SJSA1 (cell line): ENCODE results near the gene METTL23. TPM values are rescaled to one million over a fixed set of nuclear protein-coding genes. Genes with fewer than 3 reads are reported as not detected.
A peak's percentile ranks its signal among the peaks of the same experiment; 100 is the strongest.

Source experiments
- DNase-seq, 2 experiments: peaks; one replicate each; pipeline ENCODE4 v3.0.0-alpha.2; 2015 to 2020; ENCODE audit warnings: low spot score in 2 of 2, low read depth in 1 of 2
- H3K27ac ChIP-seq: fragments of 250-450 bp; sonication (Bioruptor Pico); 2 replicates; pipeline ENCODE4 v1.5.1; 2020; ENCODE audit warnings: mild to moderate bottlenecking, moderate library complexity
- H3K27me3 ChIP-seq: fragments of 250-450 bp; sonication (Bioruptor Pico); replicated peaks from 2 replicates; pipeline ENCODE4 v1.5.1; 2020; ENCODE audit warnings: mild to moderate bottlenecking, moderate library complexity
- H3K36me3 ChIP-seq: fragments of 250-450 bp; sonication (Bioruptor Pico); 2 replicates; pipeline ENCODE4 v1.5.1; 2020; ENCODE audit warnings: mild to moderate bottlenecking
- H3K4me1 ChIP-seq: fragments of 250-450 bp; sonication (Bioruptor Pico); replicated peaks from 2 replicates; pipeline ENCODE4 v1.6.1; 2021; ENCODE audit warnings: mild to moderate bottlenecking
- H3K4me3 ChIP-seq: fragments of 250-450 bp; sonication (Bioruptor Pico); 2 replicates; pipeline ENCODE4 v1.5.1; 2020; ENCODE audit warnings: mild to moderate bottlenecking
- H3K9me3 ChIP-seq: fragments of 250-450 bp; sonication (Bioruptor Pico); replicated peaks from 2 replicates; pipeline ENCODE4 v1.5.1; 2020; ENCODE audit warnings: mild to moderate bottlenecking
- total RNA-seq: library from RNA; depleted of rRNA; stranded (reverse); fragments of >200 nt; shearing (Covaris generic); gene quantifications from 2 replicates; pipeline ENCODE4 v1.2.3, GENCODE V29; 2014; rRNA removed

The METTL23 gene
- total RNA-seq, 1 experiment from 2014 or later = 59.4 TPM

DNA sequence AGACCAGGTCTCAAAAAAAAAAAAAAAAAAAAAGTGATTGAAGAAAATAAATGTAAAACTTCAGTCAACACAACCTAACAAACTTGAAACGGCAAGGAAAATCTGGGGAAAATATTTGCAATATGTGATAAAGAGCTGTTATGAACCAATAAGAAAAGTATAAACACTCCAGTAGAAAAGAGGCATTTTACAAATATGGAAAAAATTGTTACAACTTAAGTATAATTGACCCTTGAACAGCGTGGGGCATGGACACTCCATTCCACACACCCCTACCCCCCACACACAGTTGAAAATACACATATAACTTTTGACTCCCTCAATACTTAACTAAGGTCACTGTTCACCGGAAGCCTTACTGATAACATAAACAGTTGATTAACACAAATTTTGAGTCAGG lies 31.9 kb downstream of the METTL23 start:
- peaks cover 18% of the 10 kb centered on the region; the same call in 1 of the 2 replicates for H3K36me3 ChIP-seq
- DNase-seq = no peak
- H3K4me1 ChIP-seq = peaks cover 7% of the 10 kb centered on the region
- no peak overlapping the region for H3K27ac ChIP-seq
- H3K27me3 ChIP-seq = no peaks in the 10 kb centered on the region
- H3K4me3 ChIP-seq = no peak overlapping the region
- no peaks in the 10 kb centered on the region for H3K9me3 ChIP-seq

DNA sequence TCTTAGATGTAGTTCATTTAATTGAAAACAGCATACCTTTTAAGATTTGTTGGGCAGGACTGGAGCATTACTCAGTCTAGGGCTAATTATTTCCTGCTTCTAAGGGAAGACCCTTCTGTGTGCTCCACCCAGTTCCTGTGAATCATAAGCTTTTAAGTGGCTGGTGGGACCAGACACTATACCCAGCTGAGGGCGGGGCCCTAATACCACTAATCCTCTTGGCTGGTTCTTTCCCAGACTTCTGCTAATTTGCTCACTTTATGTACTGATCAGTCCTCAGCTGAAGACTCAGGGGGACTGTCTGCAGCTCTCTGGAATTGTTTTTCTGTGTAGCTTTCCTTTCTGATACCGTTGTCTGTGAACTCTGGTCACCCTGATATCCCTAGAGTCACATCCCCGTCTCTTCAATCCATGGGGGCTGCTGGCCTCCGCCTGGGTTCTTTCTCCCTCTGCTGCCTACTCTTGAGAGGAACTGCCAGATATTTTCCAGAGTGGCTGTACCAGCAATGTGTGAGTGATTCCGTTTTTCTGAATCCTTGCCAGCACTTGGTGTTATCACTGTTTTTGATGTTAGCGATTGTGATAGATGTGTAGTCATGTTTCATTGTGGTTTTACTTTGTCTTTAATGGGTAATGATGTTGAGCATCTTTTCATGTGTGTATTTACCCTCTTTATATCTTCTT lies 46.3 kb downstream of the METTL23 start:
- H3K9me3 ChIP-seq = no peaks in the 10 kb centered on the region
- peaks cover 10% of the 10 kb centered on the region; the same call in 1 of the 2 replicates for H3K36me3 ChIP-seq
- peaks cover 27% of the 10 kb centered on the region for H3K4me1 ChIP-seq
- peak overlapping the region; percentile 56 for H3K27ac ChIP-seq
- H3K4me3 ChIP-seq = peak overlapping the region; percentile 8; the same call in 1 of the 2 replicates
- H3K27me3 ChIP-seq = no peaks in the 10 kb centered on the region
- peak; percentile 86 to 91 for DNase-seq

DNA sequence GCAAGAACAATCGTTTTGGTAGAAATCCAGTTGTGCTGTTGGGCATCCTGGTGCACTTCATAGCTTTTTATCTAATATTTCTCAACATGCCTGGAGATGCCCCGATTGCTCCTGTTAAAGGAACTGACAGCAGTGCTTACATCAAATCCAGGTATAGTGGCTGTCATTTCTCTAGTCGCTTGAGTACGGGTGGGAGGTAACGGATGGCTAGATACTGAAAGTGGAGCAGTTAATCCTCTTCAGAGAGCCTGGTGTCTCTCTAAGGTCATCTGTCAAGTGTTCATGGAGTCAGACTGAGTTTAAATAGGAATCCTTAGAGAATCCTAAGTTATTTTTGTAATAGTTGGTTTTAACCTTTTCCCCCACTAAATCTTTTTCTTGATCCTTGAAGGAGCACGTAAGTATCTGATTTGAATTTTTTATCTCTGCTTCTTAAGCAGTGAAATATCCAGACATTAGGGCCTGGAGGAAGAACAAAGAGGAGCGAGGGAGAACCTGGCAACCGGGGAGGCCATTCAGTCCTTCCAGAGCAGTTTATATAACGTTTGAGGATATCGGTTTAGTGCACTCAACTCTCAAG lies 48.5 kb downstream of the METTL23 start:
- Histone ChIP-seq H3K4me3 (no peak overlapping the region), H3K36me3 (peaks cover 18% of the 10 kb centered on the region; the same call in 1 of the 2 replicates), H3K4me1 (peaks cover 28% of the 10 kb centered on the region), H3K9me3 (no peaks in the 10 kb centered on the region), H3K27me3 (no peaks in the 10 kb centered on the region), H3K27ac (no peak overlapping the region)
- DNase-seq = no peak

DNA sequence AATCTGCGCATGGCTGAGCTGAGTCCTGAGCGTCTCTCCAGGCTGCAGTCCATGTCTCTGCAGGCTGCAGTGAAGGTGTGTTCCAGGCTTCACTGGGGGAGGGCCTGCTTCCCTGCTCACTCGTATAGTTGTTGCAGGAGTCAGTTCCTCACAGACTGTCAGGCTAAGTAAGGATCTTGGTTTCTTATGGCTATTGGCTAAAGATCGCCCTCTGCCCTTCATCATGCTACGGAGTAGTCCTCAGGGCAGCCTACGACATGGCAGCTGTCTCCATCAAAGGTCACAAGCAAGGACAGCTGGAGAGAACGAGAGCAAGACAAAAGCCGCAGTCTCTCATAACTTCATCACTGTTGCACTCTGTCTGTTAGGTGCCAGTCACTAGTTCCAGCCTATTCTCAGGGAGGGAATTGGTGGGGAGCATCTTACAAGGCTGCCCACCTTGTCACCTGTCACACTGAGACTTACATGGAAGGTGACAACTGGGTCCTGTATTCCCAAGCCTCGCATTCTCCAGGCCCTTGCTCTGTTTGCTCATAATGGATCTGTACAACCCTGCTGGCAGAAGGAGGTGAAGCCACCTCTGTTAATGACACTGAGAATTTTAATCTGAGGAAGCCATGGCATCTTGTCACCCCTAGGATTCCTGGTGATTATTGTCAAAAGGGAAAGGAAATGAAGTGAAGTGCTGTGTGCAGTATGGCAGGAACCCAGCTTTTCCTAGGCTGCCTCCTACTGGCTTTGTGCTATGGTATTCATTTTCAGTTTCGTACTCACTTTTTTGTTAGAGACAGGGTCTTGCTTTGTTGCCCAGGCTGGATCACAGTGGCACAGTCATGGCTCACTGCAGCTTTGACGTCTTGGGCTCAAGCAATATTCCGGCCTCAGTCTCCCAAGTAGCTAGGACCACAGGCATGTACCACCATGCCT lies 54.7 kb downstream of the METTL23 start:
- no peak for DNase-seq
- Histone ChIP-seq H3K9me3 (no peaks in the 10 kb centered on the region), H3K4me3 (no peak overlapping the region), H3K27ac (no peak overlapping the region), H3K27me3 (no peaks in the 10 kb centered on the region), H3K4me1 (peaks cover 13% of the 10 kb centered on the region), H3K36me3 (peaks cover 28% of the 10 kb centered on the region)

DNA sequence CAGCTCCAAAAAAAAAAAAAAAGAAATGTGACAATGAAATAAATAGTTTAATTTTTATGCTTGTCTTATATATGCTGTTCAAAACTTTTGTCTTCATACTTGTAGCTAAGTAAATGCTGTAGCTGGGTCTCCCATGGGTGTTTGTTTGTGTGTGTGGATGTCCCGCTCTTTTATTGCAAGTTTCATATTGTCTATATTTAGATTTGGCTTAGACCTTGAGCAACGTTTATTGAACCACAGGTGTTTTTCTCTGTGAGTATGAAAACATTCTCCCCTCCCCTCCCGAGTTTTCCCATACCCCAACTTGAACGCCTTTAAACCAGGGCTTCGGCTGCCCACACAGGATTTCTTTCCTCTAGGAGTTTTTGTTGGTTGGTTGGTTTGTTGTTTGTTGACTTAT lies 56.5 kb downstream of the METTL23 start:
- Histone ChIP-seq H3K36me3 (peaks cover 23% of the 10 kb centered on the region), H3K4me1 (peaks cover 11% of the 10 kb centered on the region), H3K27ac (no peak overlapping the region), H3K9me3 (no peaks in the 10 kb centered on the region), H3K27me3 (no peaks in the 10 kb centered on the region), H3K4me3 (no peak overlapping the region)
- DNase-seq = no peak

Other genes starting within 250 kb of the METTL23 start
- 5.8 and 9.2 TPM in 2 replicates for gene RHBDF2, start 225.4 kb upstream of the METTL23 start, total RNA-seq
- 4.4 and 5.2 TPM in 2 replicates for gene CYGB, start 189.1 kb upstream of the METTL23 start, total RNA-seq
- 0.13 TPM in 1 of 2 replicates, not detected in the other for gene PRCD, start 186.8 kb upstream of the METTL23 start, total RNA-seq
- gene ST6GALNAC2, start 141.0 kb upstream of the METTL23 start, total RNA-seq = 0.84 TPM in 1 of 2 replicates, not detected in the other
- gene ST6GALNAC1, start 83.1 kb upstream of the METTL23 start, total RNA-seq = not detected in 2 replicates
- 362 and 546 TPM in 2 replicates for gene MXRA7, start 15.9 kb upstream of the METTL23 start, total RNA-seq
- 48.4 and 97.4 TPM in 2 replicates for gene JMJD6, start 233 bp upstream of the METTL23 start, total RNA-seq
- gene SRSF2, start 10.5 kb downstream of the METTL23 start, total RNA-seq = 376 and 384 TPM in 2 replicates
- 21.5 and 37.3 TPM in 2 replicates for gene MFSD11, start 11.3 kb downstream of the METTL23 start, total RNA-seq
- gene MGAT5B, start 141.6 kb downstream of the METTL23 start, total RNA-seq = 14.4 and 15.0 TPM in 2 replicates